ENCODE data around the gene ADARB1. TPM values are rescaled to one million over a fixed set of nuclear protein-coding genes. Genes with fewer than 3 reads are reported as not detected.

The ADARB1 gene
- total RNA-seq, 1 donor from 2014 or later: 21.8 TPM

- Mint-ChIP-seq H3K27ac (no peak overlapping the region), H3K27me3 (no peaks in the 10 kb centered on the region), H3K4me1 (peaks cover 12% of the 10 kb centered on the region), H3K4me3 (no peak overlapping the region), H3K9me3 (no peaks in the 10 kb centered on the region), H3K36me3 (ENCODE audit: low read depth) (no peaks in the 10 kb centered on the region)
- DNase-seq: peak; percentile 44
- intact Hi-C loops (cut with micrococcal nuclease): no loop called here
Observed at GRCh38 chr21:45164838-45165237, 90.5 kb downstream of the ADARB1 start.

DNA sequence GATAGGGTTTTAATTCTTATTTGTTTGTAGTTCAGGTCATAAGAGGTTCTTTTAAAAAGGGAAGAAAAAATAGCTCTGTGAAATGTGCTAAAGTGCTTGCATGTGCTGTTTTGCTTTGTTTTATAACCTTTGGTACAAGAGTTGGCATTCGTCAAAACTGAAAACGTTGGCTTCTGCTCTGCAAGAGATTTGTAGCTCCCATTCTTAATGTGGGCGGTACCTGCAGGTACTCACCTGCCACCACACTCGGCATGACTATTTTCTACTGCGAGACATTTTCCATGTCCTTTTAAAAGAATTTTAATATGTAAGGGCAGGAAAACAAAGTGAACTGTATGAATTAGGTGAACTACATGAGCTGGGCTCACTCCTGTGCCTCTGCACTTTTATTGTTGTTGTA, 92.6 kb downstream of the ADARB1 start:
- Mint-ChIP-seq H3K27ac (no peak overlapping the region), H3K4me1 (peaks cover 13% of the 10 kb centered on the region), H3K4me3 (no peak overlapping the region), H3K9me3 (no peaks in the 10 kb centered on the region), H3K27me3 (no peaks in the 10 kb centered on the region), H3K36me3 (ENCODE audit: low read depth) (no peaks in the 10 kb centered on the region)
- DNase-seq: peak; percentile 28
- intact Hi-C loops (cut with micrococcal nuclease): no loop called here

- no peaks in the 10 kb centered on the region for H3K36me3 Mint-ChIP-seq (ENCODE audit: low read depth)
- H3K4me1 Mint-ChIP-seq: peaks cover 13% of the 10 kb centered on the region
- no peaks in the 10 kb centered on the region for H3K27me3 Mint-ChIP-seq
Observed at GRCh38 chr21:45167796-45168222, 93.4 kb downstream of the ADARB1 start.

GRCh38 chr21:45168522-45168921, 94.1 kb downstream of the ADARB1 start:
- H3K4me3 Mint-ChIP-seq: no peak overlapping the region

More at GRCh38 chr21:45167796-45168222, 93.4 kb downstream of the ADARB1 start:
- H3K27ac Mint-ChIP-seq: no peak overlapping the region
- peak; percentile 40 for DNase-seq
- no peak overlapping the region for H3K4me3 Mint-ChIP-seq
- no peaks in the 10 kb centered on the region for H3K9me3 Mint-ChIP-seq
- intact Hi-C loops (cut with micrococcal nuclease): no loop called here

DNA sequence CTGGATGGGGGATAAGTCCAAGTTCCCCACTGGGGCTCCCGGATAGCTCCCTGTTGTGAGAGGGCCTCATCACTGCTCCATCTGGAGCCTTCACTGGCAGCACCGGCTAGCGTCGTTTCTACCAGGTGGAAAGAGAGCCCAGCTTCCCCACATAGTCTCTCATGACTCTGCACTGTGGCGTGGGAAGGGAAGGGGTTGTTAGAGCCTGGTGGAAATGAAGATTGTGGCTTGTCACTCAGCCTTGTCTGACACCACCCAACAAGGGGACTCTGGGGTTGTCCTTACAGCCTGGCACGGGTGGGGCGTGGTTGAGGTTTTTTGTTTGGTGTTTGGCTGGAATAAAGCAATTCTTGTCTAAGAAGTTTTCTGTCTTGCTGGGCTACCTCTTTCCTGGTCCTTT, 94.6 kb downstream of the ADARB1 start:
- intact Hi-C loops (cut with micrococcal nuclease): no loop called here
- Mint-ChIP-seq H3K9me3 (no peaks in the 10 kb centered on the region), H3K4me3 (no peak overlapping the region), H3K27ac (no peak overlapping the region), H3K36me3 (ENCODE audit: low read depth) (no peaks in the 10 kb centered on the region), H3K27me3 (no peaks in the 10 kb centered on the region), H3K4me1 (peaks cover 13% of the 10 kb centered on the region)
- DNase-seq: peak; percentile 62

More at GRCh38 chr21:45168522-45168921, 94.1 kb downstream of the ADARB1 start:
- peaks cover 13% of the 10 kb centered on the region for H3K4me1 Mint-ChIP-seq
- H3K36me3 Mint-ChIP-seq (ENCODE audit: low read depth): no peaks in the 10 kb centered on the region
- intact Hi-C loops (cut with micrococcal nuclease): no loop called here
- no peak overlapping the region for H3K27ac Mint-ChIP-seq
- no peaks in the 10 kb centered on the region for H3K9me3 Mint-ChIP-seq
- peak; percentile 29 for DNase-seq
- no peaks in the 10 kb centered on the region for H3K27me3 Mint-ChIP-seq

DNA sequence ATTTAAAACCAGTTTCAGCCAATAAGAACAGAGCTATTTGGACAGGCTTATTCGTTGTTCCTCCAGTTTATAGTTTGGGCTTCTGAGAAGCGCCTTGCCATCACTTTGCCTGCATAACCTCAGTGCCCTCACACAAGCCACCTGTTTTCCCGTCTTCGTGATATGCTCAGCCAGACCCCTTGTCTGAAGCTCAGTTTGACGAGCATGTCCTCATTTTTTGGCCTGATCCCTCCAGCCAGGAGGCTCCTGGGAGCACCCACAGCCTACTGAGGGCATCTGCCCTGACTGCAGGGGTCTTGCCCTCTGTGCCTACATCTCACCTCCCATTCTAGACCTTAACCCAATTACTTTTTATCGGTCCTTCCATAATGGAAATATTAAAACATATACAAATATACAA, 95.3 kb downstream of the ADARB1 start:
- H3K4me1 Mint-ChIP-seq: peaks cover 13% of the 10 kb centered on the region
- no peaks in the 10 kb centered on the region for H3K36me3 Mint-ChIP-seq (ENCODE audit: low read depth)
- no peaks in the 10 kb centered on the region for H3K27me3 Mint-ChIP-seq
- H3K27ac Mint-ChIP-seq: no peak overlapping the region
- H3K9me3 Mint-ChIP-seq: no peaks in the 10 kb centered on the region
- no peak overlapping the region for H3K4me3 Mint-ChIP-seq
- DNase-seq: peak; percentile 45
- intact Hi-C loops (cut with micrococcal nuclease): no loop called here

DNA sequence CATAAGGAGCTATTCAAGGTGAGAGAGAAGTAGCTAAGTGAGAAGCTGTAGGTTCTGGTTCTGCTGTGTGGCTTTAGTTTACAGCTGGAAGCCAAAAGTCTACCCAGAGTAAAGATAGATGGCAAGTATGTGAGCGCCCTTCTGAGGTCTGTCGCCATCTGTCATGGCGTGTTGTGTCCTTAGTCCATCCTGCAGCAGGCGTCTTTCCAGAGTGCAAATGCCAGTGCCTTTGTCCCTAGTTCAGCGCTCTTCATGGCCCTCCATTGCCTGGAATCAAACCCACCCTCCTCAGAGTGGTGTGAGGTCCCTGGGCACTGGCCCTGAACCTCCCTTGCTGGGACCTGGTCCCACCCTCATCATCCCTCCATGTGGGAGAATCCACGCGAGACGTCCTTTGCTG, 96.6 kb downstream of the ADARB1 start:
- Mint-ChIP-seq H3K9me3 (no peaks in the 10 kb centered on the region), H3K4me1 (peaks cover 13% of the 10 kb centered on the region), H3K27ac (no peak overlapping the region), H3K36me3 (ENCODE audit: low read depth) (no peaks in the 10 kb centered on the region), H3K4me3 (no peak overlapping the region), H3K27me3 (no peaks in the 10 kb centered on the region)
- intact Hi-C loops (cut with micrococcal nuclease): no loop called here
- peak; percentile 47 for DNase-seq

GRCh38 chr21:45172420-45172819, 98.0 kb downstream of the ADARB1 start:
- peaks cover 6% of the 10 kb centered on the region for H3K36me3 Mint-ChIP-seq (ENCODE audit: low read depth)
- H3K9me3 Mint-ChIP-seq: no peaks in the 10 kb centered on the region
- no peak overlapping the region for H3K4me3 Mint-ChIP-seq
- peak; percentile 33 for DNase-seq
- H3K27me3 Mint-ChIP-seq: no peaks in the 10 kb centered on the region
- H3K4me1 Mint-ChIP-seq: peaks cover 13% of the 10 kb centered on the region
- intact Hi-C loops (cut with micrococcal nuclease): no loop called here
- no peak overlapping the region for H3K27ac Mint-ChIP-seq

DNA sequence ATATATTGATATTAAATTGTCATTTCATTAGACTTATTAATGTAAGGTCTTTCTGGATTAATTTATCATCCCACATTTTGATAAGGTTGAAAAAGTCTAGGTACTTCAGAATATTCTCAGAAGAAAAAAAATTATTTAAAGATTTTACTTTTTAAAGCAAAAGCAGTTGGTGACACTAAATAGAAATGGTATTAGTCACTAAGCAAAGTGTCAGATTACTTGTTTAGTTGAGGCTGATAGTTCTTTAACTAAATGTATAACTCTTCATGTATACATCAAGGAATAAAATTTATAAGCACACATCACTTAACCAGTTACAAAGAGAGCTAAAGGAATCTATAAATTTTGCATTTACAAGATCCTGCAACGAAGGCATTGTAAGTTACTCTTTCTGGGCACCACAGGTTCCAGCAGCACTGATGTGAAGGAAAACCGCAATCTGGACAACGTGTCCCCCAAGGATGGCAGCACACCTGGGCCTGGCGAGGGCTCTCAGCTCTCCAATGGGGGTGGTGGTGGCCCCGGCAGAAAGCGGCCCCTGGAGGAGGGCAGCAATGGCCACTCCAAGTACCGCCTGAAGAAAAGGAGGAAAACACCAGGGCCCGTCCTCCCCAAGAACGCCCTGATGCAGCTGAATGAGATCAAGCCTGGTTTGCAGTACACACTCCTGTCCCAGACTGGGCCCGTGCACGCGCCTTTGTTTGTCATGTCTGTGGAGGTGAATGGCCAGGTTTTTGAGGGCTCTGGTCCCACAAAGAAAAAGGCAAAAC, 101.1 kb downstream of the ADARB1 start:
- Mint-ChIP-seq H3K9me3 (no peaks in the 10 kb centered on the region), H3K36me3 (ENCODE audit: low read depth) (peaks cover 7% of the 10 kb centered on the region), H3K4me1 (no peaks in the 10 kb centered on the region), H3K27me3 (no peaks in the 10 kb centered on the region), H3K4me3 (no peak overlapping the region), H3K27ac (no peak overlapping the region)
- peak; percentile 47 for DNase-seq
- intact Hi-C loops (cut with micrococcal nuclease): no loop called here

GRCh38 chr21:45176141-45176540, 101.8 kb downstream of the ADARB1 start:
- H3K36me3 Mint-ChIP-seq (ENCODE audit: low read depth): peaks cover 8% of the 10 kb centered on the region
- intact Hi-C loops (cut with micrococcal nuclease): no loop called here
- H3K4me3 Mint-ChIP-seq: no peak overlapping the region
- peak; percentile 29 for DNase-seq
- no peaks in the 10 kb centered on the region for H3K4me1 Mint-ChIP-seq
- H3K27ac Mint-ChIP-seq: no peak overlapping the region
- no peaks in the 10 kb centered on the region for H3K27me3 Mint-ChIP-seq
- H3K9me3 Mint-ChIP-seq: no peaks in the 10 kb centered on the region

DNA sequence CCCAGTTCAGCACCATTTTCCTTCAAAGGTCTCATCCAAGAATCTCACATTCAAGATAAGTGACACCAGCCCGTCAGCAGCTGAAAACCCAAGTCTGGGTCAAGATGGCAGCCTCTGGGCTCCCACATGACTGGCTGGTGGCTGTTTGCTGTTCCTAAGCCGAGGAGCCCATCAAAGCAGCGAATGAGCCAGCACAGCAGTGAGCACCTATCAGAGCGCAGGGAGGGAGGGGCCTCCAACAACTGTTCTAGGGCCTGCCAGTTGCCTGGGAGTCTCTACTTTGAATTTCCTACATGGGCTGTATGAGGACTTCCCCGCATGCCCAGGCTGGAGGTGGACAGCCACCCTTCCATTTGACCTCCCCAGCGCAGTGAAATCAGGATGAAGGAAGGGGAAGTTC, 102.7 kb downstream of the ADARB1 start:
- H3K36me3 Mint-ChIP-seq (ENCODE audit: low read depth): peaks cover 13% of the 10 kb centered on the region
- peak; percentile 34 for DNase-seq
- H3K27ac Mint-ChIP-seq: no peak overlapping the region
- intact Hi-C loops (cut with micrococcal nuclease): no loop called here
- no peak overlapping the region for H3K4me3 Mint-ChIP-seq
- H3K9me3 Mint-ChIP-seq: no peaks in the 10 kb centered on the region
- no peaks in the 10 kb centered on the region for H3K27me3 Mint-ChIP-seq
- H3K4me1 Mint-ChIP-seq: no peaks in the 10 kb centered on the region

DNA sequence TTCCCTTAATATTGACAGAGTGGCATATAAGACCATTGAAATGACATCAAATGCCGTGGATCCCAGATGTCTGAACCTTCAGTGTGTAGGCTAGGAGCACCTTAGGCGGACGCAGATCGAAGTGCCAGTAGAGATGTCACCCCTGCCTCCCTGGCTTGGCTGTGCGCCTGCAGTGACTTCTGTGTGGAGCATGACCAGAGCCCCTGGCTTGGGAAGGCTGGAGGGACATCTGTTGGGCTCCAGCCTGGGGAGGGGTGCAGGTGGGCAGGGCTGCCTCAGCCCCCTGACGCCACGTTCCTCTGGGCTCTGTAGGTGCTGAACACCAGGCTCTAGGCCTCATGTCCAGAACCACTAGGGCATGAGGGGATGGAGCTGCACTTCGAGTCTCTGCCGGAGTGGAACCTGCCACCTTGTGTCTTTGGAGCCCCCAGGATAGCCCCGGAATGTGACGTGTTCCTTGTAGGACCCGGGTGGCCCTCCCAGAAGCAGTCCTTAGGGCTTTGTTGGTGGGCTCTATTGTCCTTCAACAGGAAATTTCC, 103.8 kb downstream of the ADARB1 start:
- Mint-ChIP-seq H3K9me3 (no peaks in the 10 kb centered on the region), H3K4me3 (no peak overlapping the region), H3K27me3 (no peaks in the 10 kb centered on the region), H3K27ac (no peak overlapping the region), H3K36me3 (ENCODE audit: low read depth) (peaks cover 18% of the 10 kb centered on the region), H3K4me1 (no peaks in the 10 kb centered on the region)
- peak; percentile 34 for DNase-seq
- intact Hi-C loops (cut with micrococcal nuclease): no loop called here

DNA sequence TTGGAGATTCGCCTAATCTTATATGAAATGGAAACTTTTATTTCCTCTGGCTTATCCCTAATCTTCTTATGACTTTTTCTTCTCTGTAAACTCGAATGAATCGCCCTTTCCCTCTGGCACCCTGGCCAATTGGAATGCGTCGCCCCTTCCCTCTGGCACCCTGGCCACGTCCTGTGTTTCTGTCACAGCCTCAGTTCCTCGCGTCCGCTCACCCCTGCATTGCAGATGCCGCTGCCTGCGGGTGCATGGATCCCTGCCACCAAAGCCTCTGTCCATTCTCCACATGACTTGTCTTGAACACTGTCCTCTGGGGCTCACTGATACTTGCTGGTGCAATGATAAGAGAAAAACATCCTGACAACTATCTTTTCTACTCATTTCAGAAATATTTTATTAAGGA, 104.6 kb downstream of the ADARB1 start:
- H3K4me3 Mint-ChIP-seq: no peak overlapping the region
- H3K36me3 Mint-ChIP-seq (ENCODE audit: low read depth): peaks cover 19% of the 10 kb centered on the region
- no peaks in the 10 kb centered on the region for H3K9me3 Mint-ChIP-seq
- intact Hi-C loops (cut with micrococcal nuclease): no loop called here
- peak; percentile 33 for DNase-seq
- H3K4me1 Mint-ChIP-seq: no peaks in the 10 kb centered on the region
- H3K27me3 Mint-ChIP-seq: no peaks in the 10 kb centered on the region
- no peak overlapping the region for H3K27ac Mint-ChIP-seq

GRCh38 chr21:45179568-45180245, 105.3 kb downstream of the ADARB1 start:
- Mint-ChIP-seq H3K4me1 (no peaks in the 10 kb centered on the region), H3K36me3 (ENCODE audit: low read depth) (peaks cover 20% of the 10 kb centered on the region)

More at GRCh38 chr21:45179568-45180245, 105.3 kb downstream of the ADARB1 start:
- DNase-seq: peak; percentile 50
- H3K27me3 Mint-ChIP-seq: no peaks in the 10 kb centered on the region
- H3K27ac Mint-ChIP-seq: no peak overlapping the region
- H3K4me3 Mint-ChIP-seq: no peak overlapping the region
- H3K9me3 Mint-ChIP-seq: no peaks in the 10 kb centered on the region
- intact Hi-C loops (cut with micrococcal nuclease): no loop called here

Data from activated CD4-positive, alpha-beta T cell treated with anti-CD3 and anti-CD28 coated beads, Interleukin-2, amount 10 ng/mL, durations not matched to agents 24 days and 14 days (primary cell).